A673 (cell line): ENCODE measurements around the gene DUS3L. TPM values are rescaled to one million over a fixed set of nuclear protein-coding genes. Genes with fewer than 3 reads are reported as not detected.

Experiments used
- BruUV-seq: library from RNA; stranded (reverse); fragments of 400-500 nt; replicated peaks from 2 replicates; lab custom pipeline; 2021; lab: Mats Ljungman, UMichigan
- CTCF ChIA-PET: fragments of 300-600 bp; sonication (Branson Sonifier 250); formaldehyde crosslinking; loops from one replicate; lab custom pipeline; 2022; ENCODE audit warnings: antibody characterized with exemption; lab: Charles Lee
- POLR2A ChIA-PET: fragments of 300-600 bp; sonication (Branson Sonifier 250); formaldehyde crosslinking; loops from one replicate; lab custom pipeline; 2022; ENCODE audit warnings: antibody characterized with exemption; ENCODE audit not compliant: low non-redundant PET; lab: Charles Lee
- DNase-seq: peaks from one replicate; pipeline ENCODE4 v3.0.0-alpha.2; 2015; ENCODE audit warnings: low spot score
- H3K27ac ChIP-seq: fragments of 200-600 bp; sonication (generic); 2 replicates; pipeline ENCODE4 v1.5.1; 2016; ENCODE audit warnings: mixed run types, low read depth, mild to moderate bottlenecking, mixed read lengths, antibody characterized with exemption, low read length; ENCODE audit not compliant: poor library complexity, severe bottlenecking
- H3K27me3 ChIP-seq: fragments of 200-600 bp; sonication (generic); replicated peaks from 2 replicates; pipeline ENCODE4 v1.6.1; 2017; ENCODE audit warnings: mixed run types, low read depth, mild to moderate bottlenecking, mixed read lengths, antibody characterized with exemption, low read length; ENCODE audit not compliant: insufficient read depth, poor library complexity
- H3K36me3 ChIP-seq: fragments of 200-600 bp; sonication (generic); 2 replicates; pipeline ENCODE4 v1.6.1; 2016; ENCODE audit warnings: mixed run types, mild to moderate bottlenecking, mixed read lengths, antibody characterized with exemption, low read length; ENCODE audit not compliant: insufficient read depth, poor library complexity, severe bottlenecking
- H3K4me1 ChIP-seq: fragments of 200-600 bp; sonication (generic); 2 replicates; pipeline ENCODE4 v1.6.1; 2017; ENCODE audit warnings: mixed run types, mild to moderate bottlenecking, mixed read lengths, antibody characterized with exemption, low read length; ENCODE audit not compliant: insufficient read depth, poor library complexity, severe bottlenecking
- H3K4me3 ChIP-seq: fragments of 200-600 bp; sonication (generic); 2 replicates; pipeline ENCODE4 v1.5.1; 2016; ENCODE audit warnings: low read depth, mixed run types, mild to moderate bottlenecking, mixed read lengths, low read length; ENCODE audit not compliant: poor library complexity, severe bottlenecking
- H3K9me3 ChIP-seq: fragments of 200-600 bp; sonication (generic); 2 replicates; pipeline ENCODE4 v1.6.1; 2016; ENCODE audit warnings: mixed run types, low read depth, mild to moderate bottlenecking, mixed read lengths, antibody characterized with exemption, low read length; ENCODE audit not compliant: poor library complexity, severe bottlenecking
- EZH2 ChIP-seq: fragments of 200-600 bp; sonication (generic); IDR thresholded peaks from 2 replicates; pipeline ENCODE4 v1.6.1; 2017; ENCODE audit warnings: borderline replicate concordance, low read depth, mild to moderate bottlenecking, mixed read lengths, antibody characterized with exemption, low read length; ENCODE audit not compliant: poor library complexity, severe bottlenecking
- intact Hi-C: fragments of 100-400 bp; cut with micrococcal nuclease; formaldehyde crosslinking; loops from one replicate; pipeline ENCODE4 v1.10.0; 2022; ENCODE audit not compliant: unreplicated experiment
- total RNA-seq: library from RNA; stranded (reverse); gene quantifications from 2 replicates; pipeline ENCODE4 v1.2.3, GENCODE V29; 2021
- TF ChIP-seq, protein P1 (sequence below): fragments of 300-800, 200-600 bp; sonication (generic); conservative IDR thresholded peaks from 2 replicates; pipeline ENCODE4 v1.5.1; 2017; ENCODE audit warnings: low read depth, mild to moderate bottlenecking, antibody characterized with exemption, low read length, moderate library complexity, mixed read lengths

Gene DUS3L
- total RNA-seq, 1 experiment from 2014 or later, result 85.3 TPM

DNA sequence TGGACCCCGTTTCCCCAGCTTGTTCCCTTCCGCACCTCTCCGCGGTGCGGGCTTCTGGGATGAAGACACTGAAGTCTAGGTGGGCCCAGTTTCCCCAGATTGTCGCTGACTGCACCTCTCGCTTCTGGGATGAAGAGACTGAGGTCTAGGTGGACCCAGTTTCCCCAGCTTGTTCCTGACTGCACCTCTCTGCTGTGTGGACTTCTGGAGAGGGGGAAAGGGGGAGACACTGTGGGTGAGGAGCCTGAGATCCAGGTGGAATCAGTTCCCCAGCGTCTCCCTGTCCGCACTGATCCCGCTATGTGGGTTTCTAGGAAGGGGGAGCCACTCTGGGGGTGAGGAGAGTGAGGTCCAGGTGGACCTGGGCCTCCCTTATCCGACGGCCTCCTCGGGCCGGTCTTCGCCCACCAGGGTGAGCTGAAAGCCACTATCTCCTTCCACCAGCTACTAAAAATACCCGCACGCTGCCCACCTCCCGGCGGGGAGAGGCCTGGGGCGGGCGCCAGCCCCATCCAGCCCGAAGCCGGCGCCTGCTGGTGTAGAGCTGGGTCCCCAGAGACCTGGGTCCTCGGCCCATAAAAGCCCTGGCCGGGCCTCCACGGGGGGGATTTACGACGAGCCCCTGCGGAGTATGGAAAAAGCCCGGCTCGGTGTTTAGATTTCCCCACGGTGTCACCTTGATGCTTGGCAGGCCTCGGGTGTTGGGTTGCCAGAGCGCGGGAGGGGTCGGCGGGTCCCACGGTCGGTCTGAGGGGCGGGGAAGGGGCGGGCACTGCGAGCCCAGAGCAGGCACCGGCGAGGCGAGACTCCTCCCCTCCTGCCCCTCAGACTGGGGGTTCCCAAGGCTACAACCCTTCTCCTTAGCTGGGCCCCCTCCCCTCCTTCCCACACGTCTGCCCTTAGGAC lies 38.0 kb upstream of the DUS3L start:
- no peaks in the 10 kb centered on the region for H3K36me3 ChIP-seq
- H3K9me3 ChIP-seq, result no peaks in the 10 kb centered on the region
- BruUV-seq, result TSS peak; percentile 99
- TF ChIP-seq, protein P1, sequence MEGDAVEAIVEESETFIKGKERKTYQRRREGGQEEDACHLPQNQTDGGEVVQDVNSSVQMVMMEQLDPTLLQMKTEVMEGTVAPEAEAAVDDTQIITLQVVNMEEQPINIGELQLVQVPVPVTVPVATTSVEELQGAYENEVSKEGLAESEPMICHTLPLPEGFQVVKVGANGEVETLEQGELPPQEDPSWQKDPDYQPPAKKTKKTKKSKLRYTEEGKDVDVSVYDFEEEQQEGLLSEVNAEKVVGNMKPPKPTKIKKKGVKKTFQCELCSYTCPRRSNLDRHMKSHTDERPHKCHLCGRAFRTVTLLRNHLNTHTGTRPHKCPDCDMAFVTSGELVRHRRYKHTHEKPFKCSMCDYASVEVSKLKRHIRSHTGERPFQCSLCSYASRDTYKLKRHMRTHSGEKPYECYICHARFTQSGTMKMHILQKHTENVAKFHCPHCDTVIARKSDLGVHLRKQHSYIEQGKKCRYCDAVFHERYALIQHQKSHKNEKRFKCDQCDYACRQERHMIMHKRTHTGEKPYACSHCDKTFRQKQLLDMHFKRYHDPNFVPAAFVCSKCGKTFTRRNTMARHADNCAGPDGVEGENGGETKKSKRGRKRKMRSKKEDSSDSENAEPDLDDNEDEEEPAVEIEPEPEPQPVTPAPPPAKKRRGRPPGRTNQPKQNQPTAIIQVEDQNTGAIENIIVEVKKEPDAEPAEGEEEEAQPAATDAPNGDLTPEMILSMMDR, result no peak
- no peak for TF ChIP-seq EZH2
- peaks cover 22% of the 10 kb centered on the region for H3K4me1 ChIP-seq
- intact Hi-C loops, result no loop called here
- ChIA-PET CTCF (interaction anchor here (2.7 kb wide), 1 partner anchor 25 kb away, joined by 20 read pairs; no protein-coding TSS in a partner anchor), POLR2A (interaction anchor here (0.5 to 1.4 kb wide), 3 partner anchors 46 to 212 kb away, joined by 3 to 6 read pairs (median 3); partner anchors contain the start of gene VMAC)
- peak overlapping the region; percentile 89 for H3K27ac ChIP-seq
- peak; percentile 83 for DNase-seq
- peak overlapping the region; percentile 61 for H3K4me3 ChIP-seq
- H3K27me3 ChIP-seq, result no peaks in the 10 kb centered on the region

DNA sequence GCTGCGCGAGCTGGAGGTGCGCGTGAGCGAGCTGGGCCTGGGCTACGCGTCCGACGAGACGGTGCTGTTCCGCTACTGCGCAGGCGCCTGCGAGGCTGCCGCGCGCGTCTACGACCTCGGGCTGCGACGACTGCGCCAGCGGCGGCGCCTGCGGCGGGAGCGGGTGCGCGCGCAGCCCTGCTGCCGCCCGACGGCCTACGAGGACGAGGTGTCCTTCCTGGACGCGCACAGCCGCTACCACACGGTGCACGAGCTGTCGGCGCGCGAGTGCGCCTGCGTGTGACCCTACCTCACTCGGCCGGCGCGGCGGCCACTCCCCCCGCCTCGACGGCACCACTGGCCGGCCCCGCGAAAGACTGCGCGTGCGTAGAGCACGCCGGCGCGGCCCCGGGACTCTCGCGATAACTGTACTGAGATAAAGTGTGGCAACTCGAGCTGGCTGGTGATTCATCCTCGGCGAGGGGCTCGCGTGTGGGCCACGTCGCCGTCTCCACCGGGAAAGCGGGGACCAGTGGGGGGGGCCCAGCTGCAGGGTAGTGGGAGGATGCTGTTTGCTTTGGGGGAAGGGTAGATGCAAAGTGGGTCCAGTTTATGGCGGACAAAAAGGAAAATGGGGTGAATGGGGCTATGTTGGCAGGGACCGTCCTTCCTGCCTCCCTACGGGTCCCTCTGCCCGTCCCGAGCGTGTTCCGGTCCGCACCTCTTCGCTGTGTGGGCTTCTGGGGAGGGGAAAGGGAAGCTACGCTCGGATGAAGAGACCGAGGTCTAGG lies 37.1 kb upstream of the DUS3L start:
- Histone ChIP-seq H3K27me3 (no peaks in the 10 kb centered on the region), H3K9me3 (no peaks in the 10 kb centered on the region), H3K4me1 (peaks cover 22% of the 10 kb centered on the region), H3K36me3 (no peaks in the 10 kb centered on the region), H3K4me3 (peak overlapping the region; percentile 61), H3K27ac (peak overlapping the region; percentile 89)
- intact Hi-C loops, result no loop called here
- POLR2A ChIA-PET, result interaction anchor here (0.5 to 1.4 kb wide), 2 partner anchors 47 to 77 kb away, joined by 3 to 6 read pairs; partner anchors contain the start of gene VMAC
- no TSS peak for BruUV-seq
- DNase-seq, result peak; percentile 96
- CTCF ChIA-PET, result interaction anchor here (1.1 to 2.7 kb wide), 2 partner anchors 24 to 108 kb away, joined by 3 to 20 read pairs; partner anchors contain the start of genes CATSPERD and LONP1
- TF ChIP-seq, protein P1, result no peak
- TF ChIP-seq EZH2, result no peak

DNA sequence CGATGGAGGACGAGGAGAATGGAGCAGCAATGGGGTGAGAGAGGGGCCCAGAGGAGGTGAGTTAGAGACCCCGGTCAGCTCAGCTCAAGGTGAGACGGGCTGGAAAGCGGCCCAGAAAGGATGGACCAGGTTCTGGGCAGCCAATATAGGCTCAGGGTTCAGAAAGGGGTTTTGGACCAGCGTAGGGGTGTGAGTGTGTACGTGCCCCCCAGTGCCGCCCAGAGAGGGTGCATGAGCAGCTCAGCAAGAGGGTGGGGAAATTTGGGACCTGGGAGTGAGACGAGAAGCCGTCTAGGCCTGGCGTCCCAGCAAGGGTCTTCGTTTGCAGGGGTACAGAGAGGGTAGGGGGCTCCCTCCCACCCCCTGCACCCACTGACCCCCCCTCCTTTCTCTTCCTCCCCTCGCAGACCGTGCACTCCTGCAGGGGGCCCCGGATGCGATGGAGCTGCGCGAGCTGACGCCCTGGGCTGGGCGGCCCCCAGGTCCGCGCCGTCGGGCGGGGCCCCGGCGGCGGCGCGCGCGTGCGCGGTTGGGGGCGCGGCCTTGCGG lies 36.5 kb upstream of the DUS3L start:
- Histone ChIP-seq H3K36me3 (no peaks in the 10 kb centered on the region), H3K27me3 (no peaks in the 10 kb centered on the region), H3K4me3 (peak overlapping the region; percentile 61), H3K9me3 (no peaks in the 10 kb centered on the region), H3K4me1 (peaks cover 22% of the 10 kb centered on the region), H3K27ac (peak overlapping the region; percentile 89)
- no peak for TF ChIP-seq EZH2
- TF ChIP-seq, protein P1, result no peak
- no peak for DNase-seq
- BruUV-seq, result no TSS peak
- intact Hi-C loops, result no loop called here
- ChIA-PET CTCF (interaction anchor here (1.1 to 2.7 kb wide), 2 partner anchors 23 to 107 kb away, joined by 3 to 20 read pairs; partner anchors contain the start of genes CATSPERD and LONP1), POLR2A (interaction anchor here (1.4 kb wide), 1 partner anchor 77 kb away, joined by 6 read pairs; the partner anchor contains the start of gene VMAC)
